Hindlimb muscle (tissue), 1 donor: ENCODE measurements around the gene ETS2. TPM values are rescaled to one million over a fixed set of nuclear protein-coding genes. Genes with fewer than 3 reads are reported as not detected.

Experiments
- DNase-seq: peaks from one replicate; pipeline ENCODE4 v3.0.0-alpha.2; 2013
- polyA plus RNA-seq: library from polyadenylated mRNA; unstranded; fragments of 120-200 nt; gene quantifications from one replicate; pipeline ENCODE4 v1.2.1, GENCODE V29; 2013; ENCODE audit not compliant: insufficient read length

Gene ETS2
- polyA plus RNA-seq, 1 donor, result 31.3 TPM

- DNase-seq, result no peak
Observed at GRCh38 chr21:38802050-38803026, 3.4 kb upstream of the ETS2 start.

DNA sequence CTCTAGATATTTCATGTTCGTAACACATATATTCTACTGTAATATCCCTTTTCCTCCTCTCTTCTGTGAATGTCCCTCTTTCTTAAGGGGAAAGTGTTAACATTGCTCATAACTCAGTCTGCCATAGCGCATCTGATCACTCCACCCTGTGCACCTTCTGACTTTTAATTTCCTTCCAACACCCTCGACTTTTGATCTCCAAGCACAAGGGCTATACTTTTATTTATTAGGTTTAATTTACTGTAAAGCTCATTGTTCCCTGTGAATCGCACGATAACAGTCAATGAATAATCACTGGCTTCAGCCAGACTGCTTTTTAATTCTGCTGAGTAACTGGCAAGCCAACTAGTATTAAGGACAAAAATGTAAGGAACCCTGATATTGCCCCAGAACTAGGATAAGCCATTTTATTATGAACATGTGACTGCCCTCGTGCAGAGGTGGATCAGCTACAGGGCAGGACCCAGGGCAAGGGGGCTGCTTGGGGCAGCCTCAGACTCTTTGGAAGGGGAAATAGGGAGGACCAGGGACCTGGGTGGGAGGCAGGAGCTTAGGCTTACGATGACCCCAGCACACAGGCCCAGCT, 2.6 kb upstream of the ETS2 start:
- DNase-seq, result no peak

- no peak for DNase-seq
Observed at GRCh38 chr21:38804030-38804788, 1.5 kb upstream of the ETS2 start.

DNA sequence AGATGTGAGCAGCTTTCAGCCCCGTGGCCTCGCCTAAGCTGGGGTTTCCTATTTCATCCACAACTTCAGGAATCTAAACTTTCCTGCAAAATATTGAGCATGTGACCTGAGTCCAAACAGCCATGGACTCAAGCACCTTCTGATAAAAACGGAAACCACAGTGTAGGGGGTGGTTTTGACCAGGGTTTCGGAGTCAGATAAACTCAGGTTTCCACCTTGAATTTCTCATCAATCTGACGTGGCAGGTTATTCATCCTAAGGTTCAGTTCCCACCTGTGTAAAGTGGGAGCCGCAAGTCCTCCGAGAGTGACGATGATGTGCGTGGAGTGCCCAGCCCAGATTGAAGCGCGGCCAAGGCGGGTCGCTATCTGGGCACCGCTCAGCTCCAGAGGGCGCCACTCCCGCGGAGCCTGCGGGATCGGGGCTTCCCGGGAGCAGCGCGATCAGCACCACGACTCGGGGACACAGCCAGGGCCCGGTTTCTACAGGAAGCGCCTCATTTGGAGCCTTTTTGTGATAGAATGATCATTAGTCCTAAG, 871 bp upstream of the ETS2 start:
- peak; percentile 70 for DNase-seq

DNA sequence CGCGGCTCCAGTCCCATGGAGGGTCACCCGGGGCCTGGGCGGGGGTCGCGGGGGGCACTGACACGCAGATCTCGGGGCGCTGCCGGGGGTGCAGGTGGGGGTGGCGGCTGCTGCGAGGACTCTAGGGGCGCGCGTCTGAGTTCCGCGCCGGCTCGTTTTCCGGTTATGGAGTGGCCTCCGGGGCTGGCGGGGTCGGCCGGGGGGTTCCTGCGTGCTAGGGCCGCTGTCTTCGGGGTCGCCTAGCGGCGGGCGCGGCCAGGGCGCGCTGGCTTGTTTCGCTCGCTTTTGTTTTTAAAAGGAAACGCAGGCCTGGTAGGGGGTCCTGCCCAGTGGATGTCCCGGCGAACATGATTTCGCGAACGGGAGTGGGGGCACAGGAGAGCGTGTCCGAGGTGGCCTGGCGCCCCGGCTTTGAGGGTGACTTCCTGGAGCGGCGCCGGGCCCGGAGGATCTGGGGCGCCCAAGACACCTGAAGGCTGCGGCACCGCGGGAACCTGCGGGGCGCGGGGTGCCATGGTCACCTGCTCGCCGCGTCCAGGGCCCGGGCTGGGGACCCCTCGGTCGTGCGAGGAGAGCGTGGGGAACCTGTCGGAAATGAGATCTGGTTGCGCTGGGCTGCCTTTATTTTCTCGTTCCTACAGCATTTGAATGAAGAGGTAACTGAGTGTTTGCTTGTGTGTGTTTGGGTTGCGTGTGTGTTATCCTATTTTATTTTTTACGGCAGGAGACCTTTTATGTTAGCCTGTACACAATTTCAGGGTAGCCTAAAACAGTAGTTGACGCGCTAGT, 618 bp downstream of the ETS2 start:
- DNase-seq, result peak; percentile 32

DNA sequence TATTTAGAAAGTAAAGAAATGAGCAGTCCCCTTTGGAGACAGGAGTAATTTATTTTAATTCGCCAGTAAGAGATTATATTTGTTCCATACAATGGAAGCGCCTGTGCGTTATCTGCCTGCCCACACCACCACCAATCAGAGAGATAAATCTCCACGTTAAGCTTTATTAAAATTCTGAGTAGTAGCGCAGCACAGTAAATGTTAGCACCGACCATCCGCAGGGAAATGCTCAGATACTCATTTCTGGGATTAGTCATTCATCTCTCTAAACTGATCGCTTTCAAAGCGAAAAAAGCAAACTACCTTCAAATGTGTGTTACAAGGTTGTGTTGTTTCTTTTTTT, 1.2 kb downstream of the ETS2 start:
- DNase-seq, result no peak

GRCh38 chr21:38807441-38807871, 1.7 kb downstream of the ETS2 start:
- no peak for DNase-seq

- DNase-seq, result no peak
Observed at GRCh38 chr21:38807986-38808385, 2.3 kb downstream of the ETS2 start.

GRCh38 chr21:38809198-38809878, 3.6 kb downstream of the ETS2 start:
- no peak for DNase-seq

GRCh38 chr21:38810034-38810825, 4.5 kb downstream of the ETS2 start:
- DNase-seq, result no peak

DNA sequence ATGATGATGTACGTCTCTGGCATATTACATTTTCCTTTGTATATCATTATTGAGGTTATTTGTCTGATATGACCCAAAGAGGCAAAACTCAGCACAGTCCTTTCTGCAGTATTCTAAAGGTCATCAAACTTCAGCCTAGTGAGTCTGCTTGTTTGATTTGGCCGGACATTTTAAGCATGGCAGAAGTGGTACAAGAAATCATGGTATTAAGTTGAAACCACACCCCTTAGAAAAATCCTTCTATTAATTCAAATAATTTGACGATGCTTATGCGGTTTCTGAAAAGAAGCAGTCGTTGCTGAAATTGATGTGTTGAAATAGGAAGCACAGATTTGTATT, 5.1 kb downstream of the ETS2 start:
- DNase-seq, result no peak

DNA sequence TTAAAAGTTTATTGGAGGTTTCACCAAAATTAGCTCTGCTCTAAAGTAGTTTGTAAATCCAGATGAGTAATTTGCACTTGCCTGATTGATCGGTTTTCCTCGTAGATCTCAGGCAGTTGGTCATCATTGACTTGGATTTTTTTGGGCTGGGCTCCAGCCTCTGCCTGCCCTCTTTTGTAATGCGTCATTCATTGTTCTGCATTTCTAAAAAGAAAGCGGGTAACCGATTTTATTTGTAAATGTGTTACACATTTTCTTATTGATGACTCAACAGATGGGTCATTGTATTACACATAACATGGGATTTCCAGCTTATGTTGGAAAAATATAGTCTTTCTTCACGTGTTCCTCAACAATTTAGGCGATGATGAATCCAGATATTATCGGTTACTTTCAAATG, 5.5 kb downstream of the ETS2 start:
- no peak for DNase-seq

GRCh38 chr21:38813143-38813542, 7.4 kb downstream of the ETS2 start:
- no peak for DNase-seq

- DNase-seq, result no peak
Observed at GRCh38 chr21:38813547-38813946, 7.8 kb downstream of the ETS2 start.

GRCh38 chr21:38814126-38815059, 8.7 kb downstream of the ETS2 start:
- DNase-seq, result no peak

- DNase-seq, result no peak
Observed at GRCh38 chr21:38815060-38815405, 9.3 kb downstream of the ETS2 start.

DNA sequence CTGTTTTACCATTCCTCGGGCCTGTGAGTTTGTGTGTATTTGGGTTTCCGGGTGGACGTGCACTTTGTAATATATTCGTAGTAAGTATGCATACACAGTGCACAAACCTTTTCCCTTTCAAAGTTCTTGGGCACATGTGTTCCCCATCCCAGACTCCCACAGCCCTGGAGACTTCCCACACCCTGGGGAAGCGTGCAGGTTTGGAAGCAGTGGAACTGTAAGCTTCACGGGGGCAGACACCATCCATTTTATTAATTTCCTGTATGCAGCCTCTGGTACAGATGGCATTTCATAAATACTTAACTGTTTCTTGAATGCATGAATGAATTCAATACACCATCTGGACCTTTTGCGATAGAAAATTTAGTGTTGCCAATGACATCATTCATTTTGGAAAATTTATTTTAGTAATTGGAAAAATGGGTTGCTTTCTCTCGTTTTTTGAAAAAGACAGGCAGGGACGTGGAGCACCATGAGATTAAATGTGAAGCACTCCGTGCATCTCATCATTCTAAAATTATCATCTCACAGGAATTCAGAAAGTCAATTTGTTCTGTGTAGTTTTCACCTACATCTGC, 10.8 kb downstream of the ETS2 start:
- DNase-seq, result no peak

DNA sequence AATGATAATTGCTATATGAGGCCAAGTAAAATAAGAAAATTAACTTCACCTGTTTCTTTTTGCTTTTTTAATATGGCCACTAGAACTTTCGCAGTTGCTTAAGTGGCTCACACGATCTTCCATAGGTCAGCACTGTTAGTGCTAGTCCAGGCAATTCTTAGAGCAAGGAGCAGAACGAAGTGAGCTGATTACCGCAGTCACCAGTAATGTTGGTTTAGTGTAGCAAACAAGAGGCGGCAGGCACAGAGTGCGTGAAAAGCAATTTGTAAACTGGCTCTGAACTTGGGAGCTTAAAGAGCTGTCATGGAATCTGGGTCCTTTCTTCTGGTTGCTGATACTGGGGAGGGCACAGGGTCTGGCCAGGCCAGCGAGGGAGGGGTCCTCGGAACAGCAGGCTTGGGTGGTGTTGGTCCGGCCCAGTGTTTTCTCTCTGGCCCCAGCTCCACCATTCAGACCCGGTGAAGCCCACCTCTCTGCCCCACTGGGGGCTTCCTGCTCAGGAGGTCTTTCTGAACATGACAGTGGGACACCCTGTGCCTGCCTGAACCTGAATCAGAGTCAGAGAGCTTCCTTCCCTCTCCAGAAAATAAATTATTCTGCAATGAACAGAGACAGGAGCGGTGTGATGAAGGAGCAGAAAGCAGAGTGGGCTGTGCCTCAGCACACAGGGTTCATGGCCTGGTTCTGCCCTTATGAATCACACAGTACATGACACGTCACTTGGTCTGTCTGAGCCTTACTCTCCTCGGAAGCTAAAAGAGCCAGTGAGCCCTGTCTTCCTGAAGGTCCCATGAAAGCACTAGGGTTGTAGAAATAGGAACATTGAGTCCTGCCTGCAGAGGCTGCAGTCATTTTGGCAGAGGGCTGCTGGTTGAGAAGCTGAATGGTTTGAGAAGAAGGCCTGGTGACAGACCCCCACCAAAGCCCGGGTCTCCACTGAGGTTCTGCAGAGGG, 11.9 kb downstream of the ETS2 start:
- no peak for DNase-seq
